ENCODE results near the gene SLC25A39.

- TF ChIP-seq, protein P1, sequence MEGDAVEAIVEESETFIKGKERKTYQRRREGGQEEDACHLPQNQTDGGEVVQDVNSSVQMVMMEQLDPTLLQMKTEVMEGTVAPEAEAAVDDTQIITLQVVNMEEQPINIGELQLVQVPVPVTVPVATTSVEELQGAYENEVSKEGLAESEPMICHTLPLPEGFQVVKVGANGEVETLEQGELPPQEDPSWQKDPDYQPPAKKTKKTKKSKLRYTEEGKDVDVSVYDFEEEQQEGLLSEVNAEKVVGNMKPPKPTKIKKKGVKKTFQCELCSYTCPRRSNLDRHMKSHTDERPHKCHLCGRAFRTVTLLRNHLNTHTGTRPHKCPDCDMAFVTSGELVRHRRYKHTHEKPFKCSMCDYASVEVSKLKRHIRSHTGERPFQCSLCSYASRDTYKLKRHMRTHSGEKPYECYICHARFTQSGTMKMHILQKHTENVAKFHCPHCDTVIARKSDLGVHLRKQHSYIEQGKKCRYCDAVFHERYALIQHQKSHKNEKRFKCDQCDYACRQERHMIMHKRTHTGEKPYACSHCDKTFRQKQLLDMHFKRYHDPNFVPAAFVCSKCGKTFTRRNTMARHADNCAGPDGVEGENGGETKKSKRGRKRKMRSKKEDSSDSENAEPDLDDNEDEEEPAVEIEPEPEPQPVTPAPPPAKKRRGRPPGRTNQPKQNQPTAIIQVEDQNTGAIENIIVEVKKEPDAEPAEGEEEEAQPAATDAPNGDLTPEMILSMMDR (IDR thresholded peaks at IDR 0.05) = no peak
- TF ChIP-seq USF2 (IDR thresholded peaks at IDR 0.05; ENCODE audit: borderline replicate concordance, low read depth, low read length) = no peak
- TF ChIP-seq RAD21 (IDR thresholded peaks at IDR 0.05; ENCODE audit: low read length) = no peak
- TF ChIP-seq POLR2AphosphoS5 (IDR thresholded peaks at IDR 0.05; ENCODE audit: low read depth, low read length) = no peak
- no peak for TF ChIP-seq EZH2phosphoT487 (IDR thresholded peaks at IDR 0.05; ENCODE audit: borderline replicate concordance, low read depth)
- TF ChIP-seq JUND (IDR thresholded peaks at IDR 0.05) = no peak
- TF ChIP-seq, protein P2, sequence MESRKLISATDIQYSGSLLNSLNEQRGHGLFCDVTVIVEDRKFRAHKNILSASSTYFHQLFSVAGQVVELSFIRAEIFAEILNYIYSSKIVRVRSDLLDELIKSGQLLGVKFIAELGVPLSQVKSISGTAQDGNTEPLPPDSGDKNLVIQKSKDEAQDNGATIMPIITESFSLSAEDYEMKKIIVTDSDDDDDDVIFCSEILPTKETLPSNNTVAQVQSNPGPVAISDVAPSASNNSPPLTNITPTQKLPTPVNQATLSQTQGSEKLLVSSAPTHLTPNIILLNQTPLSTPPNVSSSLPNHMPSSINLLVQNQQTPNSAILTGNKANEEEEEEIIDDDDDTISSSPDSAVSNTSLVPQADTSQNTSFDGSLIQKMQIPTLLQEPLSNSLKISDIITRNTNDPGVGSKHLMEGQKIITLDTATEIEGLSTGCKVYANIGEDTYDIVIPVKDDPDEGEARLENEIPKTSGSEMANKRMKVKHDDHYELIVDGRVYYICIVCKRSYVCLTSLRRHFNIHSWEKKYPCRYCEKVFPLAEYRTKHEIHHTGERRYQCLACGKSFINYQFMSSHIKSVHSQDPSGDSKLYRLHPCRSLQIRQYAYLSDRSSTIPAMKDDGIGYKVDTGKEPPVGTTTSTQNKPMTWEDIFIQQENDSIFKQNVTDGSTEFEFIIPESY (IDR thresholded peaks at IDR 0.05; ENCODE audit: borderline replicate concordance, low read depth) = no peak
- no peak for TF ChIP-seq EP300 (IDR thresholded peaks at IDR 0.05; ENCODE audit: borderline replicate concordance in 1 of 2, low read depth in 1 of 2, low read length in 1 of 2)
Measured at GRCh38 chr17:44272321-44272951, 52.2 kb downstream of the SLC25A39 start.

All from SK-N-SH (cell line).